GM20431 (cell line): Measurements from ENCODE around the gene HIVEP3.

Source experiments
- in situ Hi-C: fragments of 300-500 bp; cut with MseI, MboI; formaldehyde crosslinking; loops from one replicate; pipeline ENCODE4 v1.15.0; 2020; ENCODE audit warnings: low sequenced_read_pairs; ENCODE audit not compliant: unreplicated experiment

The HIVEP3 gene

DNA sequence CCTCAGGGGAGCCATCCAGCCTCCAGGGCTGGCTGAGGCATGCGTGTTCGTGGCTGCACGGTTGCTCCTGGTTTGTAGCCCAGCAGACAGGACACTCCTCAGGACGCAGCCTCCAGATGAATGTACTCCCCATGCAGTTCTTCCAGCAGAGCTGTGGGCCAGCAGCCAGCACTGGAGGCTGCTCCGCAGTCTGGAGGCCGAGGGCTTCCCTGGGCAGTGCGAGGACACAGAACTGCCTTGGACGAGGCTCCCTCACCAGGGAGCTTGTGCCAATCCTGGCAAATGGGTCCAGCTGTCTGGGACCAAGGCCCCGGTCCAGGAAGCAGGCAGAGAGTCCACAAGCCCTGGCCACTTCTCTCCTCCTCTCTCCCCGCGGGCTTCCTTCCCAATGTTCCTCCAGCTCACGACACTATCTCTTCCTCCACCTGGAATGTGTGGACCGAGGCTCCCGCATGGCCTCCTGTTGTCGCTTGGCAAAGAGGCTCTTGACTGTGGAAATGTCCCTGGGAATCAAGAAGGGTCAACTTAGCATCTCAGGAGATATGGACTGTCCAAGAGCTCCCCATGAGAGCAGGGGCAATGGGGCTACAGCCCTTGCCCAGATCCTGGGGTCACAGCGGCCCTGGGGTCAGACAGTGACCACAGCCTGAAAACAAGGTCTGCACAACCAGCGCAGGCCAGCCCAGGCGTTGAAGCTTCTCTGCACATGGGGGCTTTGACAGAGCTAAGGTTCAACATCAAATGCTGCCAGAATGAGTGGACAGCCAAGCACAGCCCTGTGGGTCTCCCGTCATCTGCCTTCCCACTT, 439.5 kb downstream of the HIVEP3 start:
- in situ Hi-C loops = no loop called here

DNA sequence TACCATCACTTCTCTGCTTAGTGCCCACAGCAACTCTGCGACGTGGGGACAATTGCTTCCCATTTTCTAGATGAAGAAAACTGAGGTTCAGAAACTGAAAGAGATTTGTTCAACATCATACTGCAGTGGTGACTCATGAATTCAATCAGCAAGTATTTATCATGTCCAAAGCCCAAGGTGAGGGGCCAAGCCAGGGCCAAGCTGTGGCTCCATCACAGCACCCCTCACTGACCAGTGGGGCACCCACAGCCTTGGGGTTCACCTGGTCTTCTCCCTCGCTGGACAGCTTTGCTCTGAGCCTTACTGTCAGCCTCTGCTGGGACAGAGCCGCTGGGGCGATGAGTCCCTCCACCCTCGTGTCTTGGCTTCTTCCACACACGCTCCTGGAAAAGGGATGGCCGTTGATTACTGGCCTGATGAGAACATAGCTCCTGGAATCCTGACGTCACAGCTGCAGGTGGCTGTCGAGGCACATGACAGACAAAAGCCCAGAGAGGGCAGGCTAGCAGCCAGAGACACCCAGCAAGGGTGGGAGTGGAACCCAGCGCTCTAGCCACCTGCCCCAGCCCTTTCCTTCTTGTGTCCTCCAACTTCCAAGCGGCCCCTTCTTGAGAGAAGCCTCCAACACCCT, 440.5 kb downstream of the HIVEP3 start:
- in situ Hi-C loops = no loop called here

DNA sequence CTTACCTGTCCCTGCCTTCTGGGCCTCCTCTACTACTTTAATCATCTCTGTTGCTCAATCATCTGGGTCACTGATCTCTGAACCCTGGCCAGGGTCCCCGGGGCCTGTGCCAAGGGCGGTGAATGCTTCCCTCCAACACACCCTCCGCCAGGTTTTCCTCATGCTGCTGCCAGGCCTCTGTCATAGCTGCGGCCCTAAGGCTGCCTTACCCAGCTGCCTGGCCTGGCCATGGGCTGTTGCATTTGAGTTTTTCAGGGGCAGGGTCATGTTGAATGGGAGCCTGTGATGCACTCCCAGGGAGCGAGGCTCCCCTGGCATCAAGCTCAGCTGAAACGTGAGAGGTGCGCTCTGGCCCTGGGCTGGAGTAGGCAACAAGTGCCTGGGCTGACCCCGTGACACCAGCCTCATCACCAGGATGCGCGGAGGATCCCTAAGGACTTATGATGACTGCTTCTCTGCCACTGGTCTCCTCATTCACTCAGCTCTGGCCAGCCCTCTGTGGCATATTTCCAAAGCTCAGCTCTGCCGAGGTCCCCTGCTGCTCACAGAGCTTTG, 441.8 kb downstream of the HIVEP3 start:
- in situ Hi-C loops = no loop called here

DNA sequence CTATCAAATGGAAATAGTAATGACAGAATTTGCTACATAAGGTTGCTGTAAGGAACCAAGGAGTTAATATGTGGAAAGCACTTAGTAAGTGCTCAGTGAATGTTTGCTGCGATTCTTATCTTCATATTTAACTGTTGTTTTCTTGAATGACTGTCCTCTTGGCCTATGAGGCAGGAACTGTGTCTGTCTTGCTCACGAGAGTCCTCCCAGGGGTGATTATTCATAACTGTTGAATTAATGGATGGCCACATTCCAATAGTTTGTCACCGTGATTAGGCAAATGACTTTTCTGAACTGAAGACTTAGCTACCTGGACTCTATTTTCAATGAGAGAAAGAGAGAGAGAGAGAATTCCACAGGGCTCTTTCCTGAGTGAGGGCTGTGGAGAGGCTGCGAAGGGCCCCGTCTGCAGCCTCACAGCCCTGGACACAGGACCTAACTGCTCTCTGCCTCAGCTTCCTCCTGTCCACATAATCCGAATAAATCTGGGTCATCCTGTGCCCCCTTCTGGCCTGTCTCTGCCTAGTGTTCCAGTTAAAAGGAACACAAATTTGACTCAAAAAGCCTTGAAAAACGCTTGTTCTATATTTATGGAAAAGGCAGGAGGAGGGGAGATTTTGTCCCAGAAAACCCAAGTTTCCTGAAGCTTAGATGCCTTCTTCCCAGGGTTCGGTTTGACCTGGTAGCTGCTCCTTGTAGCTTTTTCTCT, 442.7 kb downstream of the HIVEP3 start:
- in situ Hi-C loops = no loop called here

DNA sequence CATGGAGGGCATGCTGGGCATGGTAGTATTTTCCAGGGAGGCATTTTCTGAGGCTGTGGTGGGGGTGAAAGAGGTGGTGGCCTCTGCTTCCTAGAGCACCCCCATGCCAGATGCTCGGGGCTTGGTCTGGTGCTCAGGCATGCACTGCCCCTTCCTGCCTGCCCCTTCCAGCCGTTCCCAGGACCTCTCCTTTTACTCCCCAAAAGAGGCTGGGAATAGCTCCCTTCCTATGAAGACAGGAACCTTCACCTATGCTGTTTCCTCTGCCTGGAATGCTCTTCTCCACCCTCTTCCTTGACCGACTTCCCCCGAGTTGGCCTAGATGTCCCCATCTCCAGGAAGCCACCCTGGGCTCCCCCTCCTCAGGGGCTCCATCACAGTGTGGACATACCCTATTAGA, 443.4 kb downstream of the HIVEP3 start:
- in situ Hi-C loops = no loop called here

DNA sequence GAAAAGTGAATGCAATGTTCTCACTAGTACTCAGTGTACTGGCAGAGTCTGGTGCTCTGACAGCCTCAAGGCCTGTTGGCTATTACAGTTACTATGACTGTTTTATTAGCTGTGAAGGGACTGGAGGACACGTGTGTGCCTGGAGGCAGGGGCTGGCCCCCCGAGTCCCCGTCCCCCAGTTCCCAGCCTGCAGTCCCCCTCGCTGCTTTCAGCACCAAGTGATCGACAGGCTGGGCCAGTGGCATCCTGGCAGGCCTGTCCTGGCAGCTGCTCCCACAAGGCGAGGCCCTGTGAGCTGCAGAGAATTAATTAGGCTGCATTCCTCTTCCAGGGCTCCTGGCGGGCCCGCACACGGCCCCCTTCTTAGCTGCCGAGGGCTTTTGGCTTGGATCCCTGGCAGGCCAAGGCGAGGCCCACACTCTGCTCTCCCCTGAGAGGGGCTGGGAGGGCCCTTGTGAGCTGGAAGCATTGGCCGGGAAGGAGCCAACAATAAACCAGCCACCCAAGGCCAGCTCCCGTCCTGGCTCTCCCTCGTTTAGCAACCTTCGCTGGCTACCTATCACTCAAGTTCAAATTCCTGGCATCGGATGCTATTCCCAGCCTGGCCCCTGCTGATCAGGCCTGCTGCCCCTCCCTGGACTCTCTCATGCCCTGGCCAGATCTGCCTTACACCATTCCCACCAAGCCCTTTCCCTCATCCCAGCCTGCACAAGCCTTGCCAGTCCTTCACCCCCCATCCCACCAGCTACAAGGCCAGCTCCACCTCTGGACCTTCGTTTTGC, 444.0 kb downstream of the HIVEP3 start:
- in situ Hi-C loops = no loop called here

DNA sequence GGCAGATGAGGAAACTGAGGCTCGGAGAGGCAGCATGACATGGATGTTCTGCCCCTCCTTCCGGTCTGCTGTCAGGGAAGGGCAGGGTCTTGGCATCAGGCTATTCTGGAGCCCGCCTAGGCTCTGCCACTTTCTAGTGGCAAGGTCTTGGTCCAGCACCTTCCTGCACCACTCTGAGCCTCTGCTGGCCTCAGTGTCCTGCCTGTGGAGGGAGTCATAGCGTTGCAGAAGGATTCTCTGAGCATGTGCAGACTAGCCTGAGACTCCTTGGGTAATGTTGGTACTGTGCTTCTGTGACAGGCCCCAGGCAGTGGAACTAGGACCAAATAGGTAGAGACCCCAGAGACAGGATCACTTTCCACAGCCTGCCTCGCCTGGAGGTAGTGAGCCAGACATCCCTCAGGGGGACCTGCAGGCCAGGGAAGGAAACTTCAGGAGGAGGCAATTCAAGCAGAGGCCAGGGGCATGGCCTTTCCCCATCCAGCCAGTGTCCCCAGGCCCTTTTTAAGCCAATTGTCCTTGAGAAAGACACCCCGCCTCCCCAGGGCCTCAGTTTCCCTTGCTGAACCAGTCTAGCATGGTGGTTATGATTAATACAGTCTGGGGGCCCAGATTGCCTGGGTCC, 444.9 kb downstream of the HIVEP3 start:
- in situ Hi-C loops = no loop called here

DNA sequence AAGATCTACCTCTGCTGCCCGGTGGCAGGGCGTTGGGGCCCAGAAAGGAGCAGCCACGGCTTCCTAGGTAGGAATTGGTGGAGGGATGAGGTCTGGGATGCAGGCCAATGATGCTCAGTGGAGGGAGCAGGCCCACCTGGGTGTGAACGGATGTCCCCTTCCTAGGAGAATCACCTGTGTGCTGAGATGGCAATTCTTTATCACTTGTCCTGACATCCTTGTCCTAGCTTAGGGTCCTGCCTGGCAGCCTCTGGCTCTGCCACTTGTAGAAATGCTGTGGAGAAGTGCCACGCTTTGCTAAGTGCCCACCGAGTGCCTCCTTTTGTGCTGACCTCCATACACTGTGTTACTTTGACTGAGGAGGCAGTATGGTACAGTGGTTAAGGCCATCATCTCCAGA, 447.1 kb downstream of the HIVEP3 start:
- in situ Hi-C loops = no loop called here

DNA sequence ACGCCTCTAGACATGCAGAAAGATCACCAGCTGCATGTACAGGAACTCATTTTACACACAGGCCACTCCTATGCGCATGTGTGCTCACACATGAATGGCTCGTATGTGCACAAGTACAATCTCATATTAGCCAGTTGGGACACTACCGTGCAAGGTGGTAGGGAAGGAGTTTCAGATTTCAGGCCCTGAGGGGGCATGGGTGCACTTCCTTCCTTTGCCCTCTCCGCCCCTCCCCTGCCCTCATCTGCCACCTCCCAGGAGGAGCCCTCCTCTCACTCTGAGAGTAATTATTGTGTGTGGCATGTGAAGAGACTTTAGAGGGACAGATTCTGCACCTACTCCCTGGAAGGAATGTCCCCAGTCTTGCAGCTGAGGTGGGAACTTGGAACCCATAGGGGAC, 449.0 kb downstream of the HIVEP3 start:
- in situ Hi-C loops = no loop called here

DNA sequence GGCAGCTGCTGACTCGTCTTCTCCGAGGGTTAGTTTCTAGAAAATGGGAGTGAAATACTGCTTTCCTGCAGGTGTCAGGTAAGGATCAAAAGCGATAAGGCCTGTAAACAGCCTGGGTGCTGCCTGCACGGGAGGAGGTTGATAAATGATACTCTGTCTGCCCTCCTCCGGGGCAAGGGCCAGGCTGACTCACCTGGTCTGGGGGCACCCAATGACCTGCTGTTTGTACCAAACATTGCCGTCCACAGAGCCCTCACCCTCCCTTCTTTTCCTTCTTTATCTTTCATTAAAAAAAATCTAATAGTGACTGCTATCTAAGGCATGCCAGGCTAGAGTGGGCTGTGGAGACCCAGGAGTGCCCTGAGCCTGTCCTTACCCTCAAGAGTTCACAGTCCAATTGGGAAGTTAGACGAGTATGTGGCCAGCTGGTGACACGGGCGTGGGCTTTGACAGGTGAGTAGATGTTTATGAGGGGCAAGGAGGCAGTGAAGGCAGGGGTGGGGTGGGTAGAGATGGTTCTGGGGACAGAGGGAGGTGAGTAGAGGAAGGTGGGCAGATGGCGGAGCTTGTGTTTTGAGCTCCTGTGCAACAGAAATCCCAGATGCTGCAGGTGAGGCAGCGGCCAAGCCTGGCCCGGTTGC, 450.5 kb downstream of the HIVEP3 start:
- in situ Hi-C loops = no loop called here

DNA sequence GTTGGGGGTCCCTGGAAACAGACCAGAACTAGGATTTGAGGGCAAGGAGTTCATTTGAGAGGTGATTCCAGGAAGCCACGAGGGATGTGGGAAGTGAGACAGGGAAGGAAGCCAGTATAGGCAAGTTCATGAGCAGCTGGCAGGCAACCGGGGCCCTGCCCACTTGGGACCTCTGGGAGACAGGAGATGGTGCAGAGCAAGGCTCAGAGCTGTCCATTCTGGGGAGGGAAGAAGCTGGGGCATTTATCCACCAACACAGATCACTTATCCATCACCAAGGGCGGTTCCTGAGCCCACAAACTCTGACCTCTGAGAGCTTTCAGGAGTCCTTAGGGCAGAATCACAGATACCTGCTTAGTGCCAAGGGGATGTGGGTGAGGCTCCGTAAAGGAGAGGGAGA, 451.0 kb downstream of the HIVEP3 start:
- in situ Hi-C loops = no loop called here

DNA sequence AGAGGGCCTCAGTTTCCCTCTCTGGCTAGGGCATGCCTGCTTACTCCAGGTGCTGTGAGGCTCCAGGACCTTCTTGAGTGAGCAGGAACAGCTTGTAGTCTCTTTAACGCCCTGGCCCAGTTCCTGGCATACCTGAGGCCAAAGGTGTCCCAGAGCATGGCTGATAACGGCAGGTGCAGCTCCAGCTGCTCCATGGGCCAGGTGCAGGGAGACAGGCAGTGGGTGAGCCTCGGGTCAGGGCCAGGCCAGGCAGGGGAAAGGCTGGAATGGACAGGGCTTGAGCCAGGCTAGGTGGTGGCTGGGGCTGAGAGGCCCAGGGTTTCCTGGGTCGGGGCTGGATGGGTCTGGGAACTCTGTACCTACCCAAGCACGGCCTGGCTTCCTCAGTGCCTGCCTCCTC, 452.6 kb downstream of the HIVEP3 start:
- in situ Hi-C loops = no loop called here

DNA sequence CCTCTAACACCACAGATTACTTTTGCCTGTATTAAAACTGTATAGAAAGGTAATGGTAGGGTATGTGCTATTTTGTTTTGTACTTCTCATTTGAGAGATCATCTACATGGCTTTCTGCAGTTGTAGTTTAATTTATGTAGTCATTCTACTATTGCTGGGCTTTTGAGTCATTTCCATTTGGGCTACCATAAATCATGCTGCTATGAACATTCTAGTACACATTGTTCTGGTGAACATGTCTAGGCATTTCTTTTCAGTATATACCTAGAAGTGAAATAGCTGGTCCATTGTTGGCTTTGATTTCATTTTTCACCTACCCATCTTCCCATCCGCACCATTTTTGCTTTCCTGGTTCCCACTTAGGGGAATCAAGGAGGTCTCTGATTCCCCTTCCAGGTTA, 453.0 kb downstream of the HIVEP3 start:
- in situ Hi-C loops = no loop called here

DNA sequence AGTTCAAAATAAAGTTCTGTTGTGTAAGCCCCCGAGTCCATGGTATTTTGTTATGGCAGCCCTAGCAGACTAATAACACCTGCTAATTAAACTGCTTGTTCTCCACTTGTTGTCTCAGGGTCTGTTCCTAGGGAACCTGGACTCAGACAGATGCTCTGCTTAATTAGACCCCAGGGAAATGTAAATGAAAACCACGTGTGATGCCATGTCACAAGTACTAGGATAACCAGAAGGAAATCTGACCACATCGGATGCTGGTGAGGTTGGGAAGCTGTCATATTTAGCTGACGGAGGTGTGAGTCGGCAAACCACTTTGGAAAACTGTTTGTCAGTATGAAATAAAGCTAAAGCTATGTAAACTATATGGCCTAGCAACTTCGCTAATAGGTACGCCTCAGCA, 453.8 kb downstream of the HIVEP3 start:
- in situ Hi-C loops = no loop called here

DNA sequence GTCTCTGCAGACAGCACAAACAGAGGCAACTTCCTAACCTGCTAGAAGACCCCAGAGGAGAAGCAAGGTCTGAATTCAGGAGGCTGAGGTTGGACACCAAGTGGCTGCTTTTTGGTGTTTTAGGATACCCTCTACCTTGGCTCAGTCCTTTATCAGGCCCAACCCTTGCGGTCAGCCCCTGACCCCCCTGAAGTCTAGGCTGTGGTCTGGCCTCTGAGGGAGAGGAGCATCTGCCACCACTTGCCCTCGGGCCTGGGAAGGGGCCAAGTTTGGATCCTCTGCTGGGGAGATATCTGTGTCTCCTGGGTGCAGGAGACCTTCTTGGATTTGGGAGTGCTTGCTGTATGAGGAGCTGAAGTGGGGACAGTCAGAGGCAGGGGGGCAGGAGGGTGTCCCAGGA, 455.2 kb downstream of the HIVEP3 start:
- in situ Hi-C loops = no loop called here

DNA sequence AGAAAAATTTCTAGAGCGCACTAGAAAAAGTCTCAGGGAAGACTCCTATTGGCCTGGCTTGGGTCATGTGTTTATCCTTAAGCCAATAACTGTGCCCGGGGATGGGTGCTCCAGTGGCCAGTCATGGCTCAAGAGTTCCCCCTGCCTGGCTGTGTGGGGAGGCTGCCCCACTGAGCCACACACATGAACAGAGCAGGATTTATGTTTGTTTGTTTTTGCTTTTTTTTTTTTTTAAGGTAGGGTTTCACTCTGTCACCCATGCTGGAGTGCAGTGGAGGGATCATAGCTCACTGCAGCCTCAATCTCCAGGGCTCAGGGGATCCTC, 456.1 kb downstream of the HIVEP3 start:
- in situ Hi-C loops = no loop called here

DNA sequence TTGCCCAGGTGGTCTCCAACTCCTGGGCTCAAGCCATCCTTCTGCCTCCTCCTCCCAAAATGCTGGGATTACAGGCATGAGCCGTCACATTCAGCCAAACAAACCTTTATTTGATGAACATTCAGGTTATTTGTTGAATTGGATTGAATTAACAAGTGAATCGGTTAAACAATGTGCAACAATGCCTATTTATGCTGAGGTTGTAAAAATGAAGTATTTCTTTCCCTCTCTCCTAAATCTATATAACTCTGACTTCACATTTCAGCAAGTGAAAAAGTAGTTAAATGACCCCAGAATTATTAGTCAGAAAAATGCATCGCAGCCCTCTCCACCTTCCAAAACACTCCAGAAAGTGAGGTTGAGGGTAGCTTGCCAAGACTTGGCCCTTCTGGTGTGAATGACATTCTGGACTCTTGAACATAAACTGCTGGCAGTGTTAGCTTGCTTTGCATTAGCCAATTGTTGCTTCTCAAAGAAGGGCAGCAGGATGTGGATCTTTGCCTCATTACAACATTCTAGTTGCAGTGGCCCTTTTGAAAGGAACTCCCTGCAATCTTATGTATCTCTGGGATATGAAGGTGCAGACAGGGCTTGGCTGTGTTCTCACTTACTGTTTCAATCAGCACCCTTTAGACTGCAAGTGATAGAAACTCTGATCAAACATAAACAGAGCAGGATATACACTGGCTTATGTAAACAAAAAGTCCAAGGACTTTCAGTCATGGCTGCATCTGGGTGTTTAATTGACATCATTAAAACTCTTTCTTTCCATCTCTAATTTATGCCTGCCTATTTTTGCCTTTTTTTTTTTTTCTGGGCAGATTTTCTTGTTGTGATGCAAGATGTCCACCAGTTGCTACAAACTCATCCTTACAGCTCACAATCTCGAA, 456.7 kb downstream of the HIVEP3 start:
- in situ Hi-C loops = no loop called here

DNA sequence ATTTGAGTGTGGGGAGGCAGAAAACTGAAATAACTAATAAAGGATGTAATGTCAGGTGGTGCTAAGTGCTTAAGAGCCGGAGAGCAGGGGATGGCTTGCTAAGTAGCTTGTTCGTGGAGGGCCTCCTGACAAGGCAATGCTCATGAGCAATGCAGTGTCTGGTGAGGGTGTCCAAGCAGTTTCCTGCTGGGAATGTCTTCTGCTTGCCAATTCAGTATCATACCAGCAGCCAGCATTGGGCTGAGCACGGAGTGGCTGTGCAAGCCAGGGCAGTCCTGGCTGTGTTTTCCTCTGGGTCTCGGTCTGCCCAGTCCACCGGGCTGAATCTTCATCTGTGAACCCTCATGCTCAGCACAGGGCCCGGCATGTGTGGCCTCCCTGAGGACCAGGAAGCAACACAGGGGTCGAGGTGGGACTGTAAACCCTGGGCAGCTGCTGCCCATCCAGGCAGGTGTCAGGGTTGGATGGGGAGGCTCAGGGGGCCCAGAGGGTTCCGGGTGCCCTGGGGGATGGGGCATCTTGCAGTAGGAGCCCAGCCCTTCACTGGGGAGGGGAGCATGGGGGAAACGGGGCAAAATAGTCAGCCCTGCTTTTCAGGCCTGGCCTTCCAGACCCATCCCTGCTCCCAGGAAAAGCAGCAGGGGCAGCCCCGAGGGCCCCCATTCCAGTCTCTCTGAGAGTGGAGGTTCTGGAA, 461.7 kb downstream of the HIVEP3 start:
- in situ Hi-C loops = no loop called here
